ENCODE measurements around the gene PLXDC2. TPM values are rescaled to one million over a fixed set of nuclear protein-coding genes. Genes with fewer than 3 reads are reported as not detected.

The PLXDC2 gene
- total RNA-seq, 6 donors from 2014 or later, result 39.0 to 129 (median 68.0) TPM

GRCh38 chr10:19936289-19936688, 120.1 kb downstream of the PLXDC2 start:
- 84 to 95% methylated on average over 2 of the region's 2 CpGs for WGBS, 2 donors
- ATAC-seq (ENCODE audit: low FRiP score in 2 of 2) (no peak), DNase-seq (no peak)
- Histone ChIP-seq H3K36me3 (no peaks in the 10 kb centered on the region), H3K27me3 (no peaks in the 10 kb centered on the region), H3K9me3 (no peaks in the 10 kb centered on the region), H3K27ac (no peak overlapping the region), H3K4me1 (peaks cover 7 to 16% (median 13%) of the 10 kb centered on the region in 4 donors), H3K4me3 (no peak overlapping the region)
- TF ChIP-seq POLR2AphosphoS5 (IDR thresholded peaks at IDR 0.05) (no peak), EP300 (IDR thresholded peaks at IDR 0.05) (no peak), POLR2A (IDR thresholded peaks at IDR 0.05) (no peak), CTCF (IDR thresholded peaks at IDR 0.05) (no peak)

- Histone ChIP-seq H3K27ac (no peak overlapping the region), H3K4me3 (no peak overlapping the region), H3K4me1 (no peaks in the 10 kb centered on the region), H3K9me3 (no peaks in the 10 kb centered on the region), H3K36me3 (no peaks in the 10 kb centered on the region), H3K27me3 (no peaks in the 10 kb centered on the region)
- ATAC-seq (ENCODE audit: low FRiP score in 2 of 2) (no peak), DNase-seq (no peak)
- no peak for TF ChIP-seq POLR2A (IDR thresholded peaks at IDR 0.05)
- no peak for TF ChIP-seq CTCF (IDR thresholded peaks at IDR 0.05)
- no peak for TF ChIP-seq POLR2AphosphoS5 (IDR thresholded peaks at IDR 0.05)
- no peak for TF ChIP-seq EP300 (IDR thresholded peaks at IDR 0.05)
- 80 to 100% methylated on average over 1 of the region's 1 CpG for WGBS, 2 donors
Measured at GRCh38 chr10:19937989-19938388, 121.8 kb downstream of the PLXDC2 start.

- no peak for ATAC-seq (ENCODE audit: low FRiP score in 2 of 2)
- peaks cover 0 to 10% (median 7%) of the 10 kb centered on the region in 4 donors for H3K4me1 ChIP-seq
- no peaks in the 10 kb centered on the region for H3K27me3 ChIP-seq
- H3K36me3 ChIP-seq, result no peaks in the 10 kb centered on the region
- DNase-seq, result no peak
- WGBS, 2 donors, result 73 to 76% methylated on average over 6 of the region's 6 CpGs
- H3K9me3 ChIP-seq, result no peaks in the 10 kb centered on the region
- no peak overlapping the region for H3K27ac ChIP-seq
- H3K4me3 ChIP-seq, result no peak overlapping the region
- TF ChIP-seq POLR2A (IDR thresholded peaks at IDR 0.05) (no peak), CTCF (IDR thresholded peaks at IDR 0.05) (no peak), EP300 (IDR thresholded peaks at IDR 0.05) (no peak), POLR2AphosphoS5 (IDR thresholded peaks at IDR 0.05) (no peak)
Measured at GRCh38 chr10:19941206-19941880, 125.1 kb downstream of the PLXDC2 start.

- no peak for DNase-seq
- Histone ChIP-seq H3K4me3 (no peak overlapping the region), H3K9me3 (no peaks in the 10 kb centered on the region), H3K27ac (peak overlapping the region in 3 of 4 donors; percentile 10 to 42 (median 13)), H3K4me1 (peaks cover 8 to 20% (median 15%) of the 10 kb centered on the region in 4 donors), H3K27me3 (no peaks in the 10 kb centered on the region), H3K36me3 (no peaks in the 10 kb centered on the region)
- ATAC-seq (ENCODE audit: low FRiP score in 2 of 2), result peak in 1 of 2 donors; percentile 74
- TF ChIP-seq POLR2AphosphoS5 (IDR thresholded peaks at IDR 0.05), result no peak
- TF ChIP-seq POLR2A (IDR thresholded peaks at IDR 0.05), result no peak
- no peak for TF ChIP-seq EP300 (IDR thresholded peaks at IDR 0.05)
- TF ChIP-seq CTCF (IDR thresholded peaks at IDR 0.05), result no peak
- 65 to 70% methylated on average over 6 of the region's 6 CpGs for WGBS, 2 donors
Measured at GRCh38 chr10:19944911-19945663, 128.9 kb downstream of the PLXDC2 start.
